ENCODE results near the gene DNAH11. TPM values are rescaled to one million over a fixed set of nuclear protein-coding genes. Genes with fewer than 3 reads are reported as not detected.

The DNAH11 gene
- total RNA-seq, 1 experiment from 2014 or later, result 0.15 TPM

DNA sequence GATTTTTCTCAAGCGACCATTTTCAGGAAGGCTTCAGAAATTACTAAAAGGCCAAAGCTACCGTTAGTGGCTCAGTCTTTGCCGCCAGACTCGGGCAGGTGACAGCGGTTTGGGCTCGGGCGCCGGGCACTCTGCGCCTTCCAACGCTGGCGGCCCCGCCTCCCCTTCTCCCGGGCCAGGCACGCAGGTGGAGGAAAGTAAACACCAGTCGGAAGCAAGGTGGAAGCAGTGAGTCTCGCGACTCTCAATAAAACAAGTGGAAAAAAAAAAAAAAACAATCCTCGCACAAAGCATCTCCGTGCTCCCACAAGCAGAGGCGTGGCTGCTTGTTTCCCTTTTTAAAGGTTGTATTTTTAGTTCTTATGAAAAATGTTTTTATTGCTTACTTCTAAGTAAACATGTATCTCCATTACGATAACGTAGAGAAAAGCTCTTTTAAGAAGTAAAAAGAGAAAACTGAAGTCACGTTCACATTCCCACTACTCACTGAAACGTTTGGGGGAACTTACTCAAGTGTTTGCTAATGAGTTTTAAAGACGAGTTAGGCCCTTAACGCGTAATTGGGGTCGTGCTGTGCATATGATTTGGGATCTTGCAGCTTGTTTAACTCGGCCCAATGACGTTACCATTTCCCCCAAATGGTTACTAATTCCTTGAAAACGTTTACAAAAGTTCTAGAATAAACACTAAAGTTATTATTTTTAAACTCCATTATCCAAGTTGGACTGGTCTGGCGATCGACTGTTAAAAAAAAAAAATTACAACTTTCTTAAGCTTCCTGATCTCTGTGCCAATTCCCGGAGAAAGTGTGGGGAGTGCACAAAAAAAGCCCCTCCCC is 402.0 kb downstream of the DNAH11 start:
- DNase-seq (ENCODE audit: low read depth, low spot score), result peak; percentile 30
- Histone ChIP-seq H3K4me3 (ENCODE audit: low read depth in 2 of 2, low read length in 2 of 2) (peak overlapping the region; percentile 68 to 93), H3K9me3 (ENCODE audit: control insufficient read depth, insufficient read depth, low read depth, low read length) (no peaks in the 10 kb centered on the region), H3K27me3 (ENCODE audit: control insufficient read depth, insufficient read depth, low read length) (no peaks in the 10 kb centered on the region; the same call in 1 of the 2 replicates), H3K36me3 (ENCODE audit: control insufficient read depth, insufficient read depth, low read length) (no peaks in the 10 kb centered on the region; the same call in 1 of the 2 replicates), H3K4me1 (ENCODE audit: control insufficient read depth, insufficient read depth, low read length) (peaks cover 16% of the 10 kb centered on the region), H3K27ac (ENCODE audit: low read length) (peak overlapping the region; percentile 86)
- TF ChIP-seq SIN3A (IDR thresholded peaks at IDR 0.05; ENCODE audit: borderline replicate concordance, insufficient read depth, low read depth, low read length) (no peak), REST (IDR thresholded peaks at IDR 0.05; ENCODE audit: insufficient read depth in 1 of 2, low read depth in 2 of 2, low read length in 1 of 2) (no peak), POLR2AphosphoS5 (IDR thresholded peaks at IDR 0.05; ENCODE audit: low read depth, low read length) (no peak), TCF7L2 (IDR thresholded peaks at IDR 0.05; ENCODE audit: low read depth, low read length) (no peak)
- TF ChIP-seq, protein P1, sequence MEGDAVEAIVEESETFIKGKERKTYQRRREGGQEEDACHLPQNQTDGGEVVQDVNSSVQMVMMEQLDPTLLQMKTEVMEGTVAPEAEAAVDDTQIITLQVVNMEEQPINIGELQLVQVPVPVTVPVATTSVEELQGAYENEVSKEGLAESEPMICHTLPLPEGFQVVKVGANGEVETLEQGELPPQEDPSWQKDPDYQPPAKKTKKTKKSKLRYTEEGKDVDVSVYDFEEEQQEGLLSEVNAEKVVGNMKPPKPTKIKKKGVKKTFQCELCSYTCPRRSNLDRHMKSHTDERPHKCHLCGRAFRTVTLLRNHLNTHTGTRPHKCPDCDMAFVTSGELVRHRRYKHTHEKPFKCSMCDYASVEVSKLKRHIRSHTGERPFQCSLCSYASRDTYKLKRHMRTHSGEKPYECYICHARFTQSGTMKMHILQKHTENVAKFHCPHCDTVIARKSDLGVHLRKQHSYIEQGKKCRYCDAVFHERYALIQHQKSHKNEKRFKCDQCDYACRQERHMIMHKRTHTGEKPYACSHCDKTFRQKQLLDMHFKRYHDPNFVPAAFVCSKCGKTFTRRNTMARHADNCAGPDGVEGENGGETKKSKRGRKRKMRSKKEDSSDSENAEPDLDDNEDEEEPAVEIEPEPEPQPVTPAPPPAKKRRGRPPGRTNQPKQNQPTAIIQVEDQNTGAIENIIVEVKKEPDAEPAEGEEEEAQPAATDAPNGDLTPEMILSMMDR (IDR thresholded peaks at IDR 0.05), result no peak
- no TSS peak for BruUV-seq (replicated peaks)
- no peak for ATAC-seq
- in situ Hi-C loops (cut with HindIII; ENCODE audit: low pct_unique_long_range_greater_than_20kb, low sequenced_read_pairs) (no loop called here), intact Hi-C loops (cut with micrococcal nuclease; ENCODE audit: unreplicated experiment) (no loop called here)
- CTCF ChIA-PET, result no interaction called here
- POLR2A ChIA-PET, result interaction anchor here (0.8 kb wide), 1 partner anchor 23 kb away, joined by 4 read pairs; no protein-coding TSS in a partner anchor

GRCh38 chr7:21945454-21946221 is 402.8 kb downstream of the DNAH11 start, which contains the start of gene CDCA7L:
TSS of gene CDCA7L (minus strand) at chr7:21945899. CDS start at chr7:21945804, 95 bp downstream.
- Histone ChIP-seq H3K36me3 (ENCODE audit: control insufficient read depth, insufficient read depth, low read length) (no peaks in the 10 kb centered on the region; the same call in 1 of the 2 replicates), H3K27me3 (ENCODE audit: control insufficient read depth, insufficient read depth, low read length) (no peaks in the 10 kb centered on the region; the same call in 1 of the 2 replicates), H3K27ac (ENCODE audit: low read length) (peak within 1 kb of the TSS; percentile 86), H3K9me3 (ENCODE audit: control insufficient read depth, insufficient read depth, low read depth, low read length) (no peaks in the 10 kb centered on the region), H3K4me3 (ENCODE audit: low read depth in 2 of 2, low read length in 2 of 2) (peak within 1 kb of the TSS; percentile 68 to 93), H3K4me1 (ENCODE audit: control insufficient read depth, insufficient read depth, low read length) (peaks cover 16% of the 10 kb centered on the region)
- CTCF ChIA-PET, result no interaction called here
- no TSS peak for BruUV-seq (replicated peaks)
- in situ Hi-C loops (cut with HindIII; ENCODE audit: low pct_unique_long_range_greater_than_20kb, low sequenced_read_pairs), result no loop called here
- intact Hi-C loops (cut with micrococcal nuclease; ENCODE audit: unreplicated experiment), result no loop called here
- TF ChIP-seq POLR2AphosphoS5 (IDR thresholded peaks at IDR 0.05; ENCODE audit: low read depth, low read length) (peak; percentile 71), TCF7L2 (IDR thresholded peaks at IDR 0.05; ENCODE audit: low read depth, low read length) (peak; percentile 70), SIN3A (IDR thresholded peaks at IDR 0.05; ENCODE audit: borderline replicate concordance, insufficient read depth, low read depth, low read length) (peak; percentile 70; the same call in 1 of the 2 replicates), REST (IDR thresholded peaks at IDR 0.05; ENCODE audit: insufficient read depth in 1 of 2, low read depth in 2 of 2, low read length in 1 of 2) (no peak)
- TF ChIP-seq, protein P1 (IDR thresholded peaks at IDR 0.05), result no peak
- ATAC-seq (peak; percentile 96), DNase-seq (ENCODE audit: low read depth, low spot score) (peak; percentile 17)
- POLR2A ChIA-PET, result no interaction called here

Measured in Panc1 (cell line).